Activated CD4-positive, alpha-beta T cell treated with anti-CD3 and anti-CD28 coated beads, Interleukin-2, amount 50 U/mL, for 4 hours (primary cell): ENCODE measurements around the gene BMP10.
"Not testable (repeated sequence)": the region's sequence is repeated elsewhere in the genome, so short reads cannot be mapped to it uniquely, and the experiment has no call there.

ENCODE experiments used
- DNase-seq, 2 experiments: peaks; one replicate each; pipeline ENCODE4 v3.0.0-alpha.2; 2020

BMP10 gene, protein sequence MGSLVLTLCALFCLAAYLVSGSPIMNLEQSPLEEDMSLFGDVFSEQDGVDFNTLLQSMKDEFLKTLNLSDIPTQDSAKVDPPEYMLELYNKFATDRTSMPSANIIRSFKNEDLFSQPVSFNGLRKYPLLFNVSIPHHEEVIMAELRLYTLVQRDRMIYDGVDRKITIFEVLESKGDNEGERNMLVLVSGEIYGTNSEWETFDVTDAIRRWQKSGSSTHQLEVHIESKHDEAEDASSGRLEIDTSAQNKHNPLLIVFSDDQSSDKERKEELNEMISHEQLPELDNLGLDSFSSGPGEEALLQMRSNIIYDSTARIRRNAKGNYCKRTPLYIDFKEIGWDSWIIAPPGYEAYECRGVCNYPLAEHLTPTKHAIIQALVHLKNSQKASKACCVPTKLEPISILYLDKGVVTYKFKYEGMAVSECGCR

GRCh38 chr2:68871159-68871764 is at the start of gene BMP10:
Gene BMP10, minus strand, starts transcription at chr2:68871397. Its CDS starts 39 bp downstream, at chr2:68871358.
- DNase-seq, result no peak

- DNase-seq, result no peak
These were observed 49.4 kb upstream of the BMP10 start for GRCh38 chr2:68920481-68921170.

- no peak for DNase-seq
These were observed 47.3 kb upstream of the BMP10 start for GRCh38 chr2:68918497-68918896.

- DNase-seq, result no peak
These were observed 46.0 kb upstream of the BMP10 start for GRCh38 chr2:68917034-68917718.

GRCh38 chr2:68916226-68916625 is 45.0 kb upstream of the BMP10 start:
- DNase-seq, result no peak

DNA sequence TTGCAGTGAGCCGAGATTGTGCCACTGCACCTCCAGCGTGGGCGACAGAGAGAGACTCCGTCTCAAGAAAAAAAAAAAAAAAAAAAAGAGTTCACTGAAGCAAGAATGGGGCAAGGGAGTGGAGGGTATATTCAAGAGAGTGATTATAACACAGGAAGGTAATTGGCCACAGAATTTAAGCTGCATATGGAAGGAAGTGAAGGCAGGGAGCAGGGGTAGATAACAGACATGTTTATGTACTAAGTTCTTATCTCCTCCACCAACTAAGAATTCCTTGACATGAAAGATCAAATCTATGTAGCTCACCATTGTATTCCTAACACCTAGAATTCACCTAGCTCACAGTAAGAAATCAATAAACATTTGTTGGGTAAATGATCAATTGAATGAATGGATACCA is 44.2 kb upstream of the BMP10 start:
- DNase-seq, result no peak

GRCh38 chr2:68913359-68913758 is 42.2 kb upstream of the BMP10 start:
- DNase-seq, result no peak

- DNase-seq, result peak in 1 of 2 experiments; percentile 10
These were observed 41.5 kb upstream of the BMP10 start for GRCh38 chr2:68912732-68913131.

GRCh38 chr2:68912111-68912510 is 40.9 kb upstream of the BMP10 start:
- no peak for DNase-seq

GRCh38 chr2:68911709-68912108 is 40.5 kb upstream of the BMP10 start:
- DNase-seq, result no peak

GRCh38 chr2:68911246-68911645 is 40.0 kb upstream of the BMP10 start:
- DNase-seq, result no peak

DNA sequence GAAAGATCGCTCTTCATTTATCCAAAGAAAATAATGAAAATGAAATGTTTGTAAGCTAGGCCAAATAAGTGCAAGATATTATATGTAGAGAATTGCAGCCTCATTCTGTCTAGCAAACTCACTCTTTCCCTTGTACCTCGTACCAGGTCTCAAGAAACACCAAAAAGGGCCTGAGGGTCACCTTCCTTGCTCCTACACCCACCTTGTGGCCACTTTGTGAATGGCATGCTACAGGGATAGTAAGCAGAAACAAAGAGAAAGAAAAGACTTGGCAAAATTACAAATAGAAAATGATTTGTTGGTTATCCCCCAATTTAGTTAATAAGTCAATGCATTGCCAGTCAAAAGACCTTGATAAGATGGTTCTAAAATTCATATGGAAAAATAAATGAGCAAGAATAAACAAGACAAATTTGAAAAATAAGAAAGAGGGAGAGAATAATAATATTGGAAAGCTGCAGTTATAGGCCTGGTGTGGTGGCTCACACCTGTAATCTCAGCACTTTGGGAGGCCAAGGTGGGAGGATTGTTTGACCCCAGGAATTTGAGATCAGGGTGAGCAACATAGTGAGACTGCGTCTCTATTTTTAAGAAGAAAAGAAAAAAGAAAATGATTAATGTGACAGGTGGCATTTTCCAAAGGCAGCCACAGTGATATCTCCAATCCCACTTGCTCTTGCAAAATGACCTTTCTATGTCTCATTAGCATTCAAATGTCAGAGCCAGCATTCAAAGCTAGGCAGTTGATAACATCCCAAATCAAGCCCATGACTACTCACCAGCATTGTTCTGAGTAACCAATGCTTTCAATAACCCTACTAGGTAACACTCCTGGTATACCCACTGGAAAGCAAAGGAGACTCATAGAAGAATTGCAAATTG is 38.8 kb upstream of the BMP10 start:
- DNase-seq, result peak; percentile 67 to 70

GRCh38 chr2:68908392-68908970 is 37.3 kb upstream of the BMP10 start:
- DNase-seq, result peak; percentile 84 to 86

DNA sequence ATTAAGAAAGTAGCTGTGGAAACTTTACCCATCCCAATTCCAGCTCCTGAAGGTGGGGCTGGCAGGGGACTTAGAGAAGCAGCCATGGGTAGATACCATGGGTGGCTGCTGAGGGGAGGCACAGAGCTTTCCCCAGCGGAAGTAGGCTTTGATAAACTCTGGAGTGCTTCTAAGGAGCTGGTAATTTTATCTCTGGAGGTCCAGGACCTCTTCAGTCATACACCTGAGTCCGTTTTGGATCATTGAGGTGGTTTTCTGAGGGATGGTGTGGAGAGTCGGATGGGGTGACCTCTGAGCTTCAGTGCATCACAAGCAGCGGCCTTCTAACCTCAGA is 36.7 kb upstream of the BMP10 start:
- DNase-seq, result no peak

DNA sequence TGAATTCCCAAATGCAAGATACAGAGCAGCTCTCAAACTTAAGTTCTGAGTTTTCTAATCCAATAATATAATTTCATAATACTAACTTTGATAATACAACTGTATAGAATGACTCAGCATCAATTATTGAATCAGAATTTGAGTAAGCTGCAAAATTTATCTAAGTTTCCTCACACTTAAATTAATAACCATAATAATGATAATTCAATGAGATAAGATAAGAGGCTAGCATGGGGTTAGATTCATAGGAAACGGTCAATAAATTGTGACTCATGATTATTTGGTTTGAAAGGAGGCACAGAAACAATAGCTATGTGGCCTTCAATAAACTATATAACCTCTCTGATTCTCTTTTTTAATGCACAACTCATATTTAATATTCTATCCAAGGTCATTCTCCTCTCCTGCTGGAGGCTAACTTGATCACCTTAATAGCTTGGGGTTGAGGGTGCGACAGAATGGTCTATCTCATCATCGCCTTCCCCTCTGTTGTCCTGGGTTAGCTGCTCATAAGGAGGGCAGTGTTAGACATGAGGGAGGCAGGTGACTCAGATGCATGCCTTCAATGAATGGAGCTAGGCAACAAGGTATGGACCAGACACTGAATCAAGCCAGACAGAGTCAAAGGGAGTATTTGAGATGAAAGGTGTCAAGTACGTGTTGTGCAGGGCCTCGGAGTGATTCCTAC is 36.2 kb upstream of the BMP10 start:
- no peak for DNase-seq

DNA sequence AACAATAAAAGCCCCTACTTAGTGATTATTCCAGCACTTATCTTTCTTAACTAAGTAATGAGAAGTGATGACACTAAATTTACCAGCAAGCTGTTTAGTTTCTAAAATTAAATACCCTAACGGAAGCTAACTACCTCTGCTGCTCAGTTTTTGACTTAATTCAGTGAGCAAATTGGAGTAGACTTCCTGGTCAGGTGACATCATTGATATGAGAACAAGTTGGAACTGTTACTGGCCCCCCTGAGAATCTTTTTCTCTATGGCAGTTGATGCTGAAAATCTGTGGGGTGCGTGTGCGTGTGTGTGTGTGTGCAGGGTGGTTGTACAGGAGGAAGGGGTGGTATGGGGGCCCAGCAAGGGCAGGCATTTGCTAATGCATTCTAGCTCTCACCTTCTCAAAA is 35.5 kb upstream of the BMP10 start:
- DNase-seq, result no peak

DNA sequence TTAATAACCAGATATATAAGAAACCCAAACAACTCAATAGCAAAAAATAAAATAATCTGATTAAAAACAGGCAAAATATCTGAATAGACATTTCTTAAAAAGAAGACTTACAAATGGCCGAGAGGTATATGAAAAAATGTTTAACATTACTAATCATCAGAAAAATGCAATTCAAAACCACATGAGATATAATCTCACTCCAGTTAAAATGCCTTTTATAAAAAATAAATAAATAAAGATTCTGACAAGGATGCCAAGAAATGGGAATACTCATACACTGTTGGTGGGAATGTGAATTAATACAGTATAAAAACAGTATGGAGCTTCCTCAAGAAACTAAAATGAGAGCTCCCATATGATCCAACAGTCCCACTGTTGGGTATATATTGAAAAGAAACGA is 33.9 kb upstream of the BMP10 start:
- no peak for DNase-seq

DNA sequence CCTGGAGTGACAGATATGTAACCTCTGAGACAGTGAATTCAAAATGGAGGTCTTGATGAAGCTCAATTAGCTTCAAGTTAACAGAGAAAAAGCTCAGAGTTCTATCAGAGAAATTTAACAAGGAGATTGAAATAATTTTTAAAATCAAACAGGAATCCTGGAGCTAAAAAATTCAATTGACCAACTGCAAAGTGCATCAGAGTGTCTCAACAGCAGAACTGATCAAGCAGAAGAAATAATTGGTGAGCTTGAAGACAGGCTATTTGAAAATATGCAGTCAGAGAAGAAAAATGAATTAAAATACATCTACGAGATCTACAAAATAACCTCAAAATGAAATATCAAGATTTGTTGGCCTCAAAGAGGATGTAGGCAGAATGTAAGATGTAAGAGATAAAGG is 30.4 kb upstream of the BMP10 start:
- no peak for DNase-seq

DNA sequence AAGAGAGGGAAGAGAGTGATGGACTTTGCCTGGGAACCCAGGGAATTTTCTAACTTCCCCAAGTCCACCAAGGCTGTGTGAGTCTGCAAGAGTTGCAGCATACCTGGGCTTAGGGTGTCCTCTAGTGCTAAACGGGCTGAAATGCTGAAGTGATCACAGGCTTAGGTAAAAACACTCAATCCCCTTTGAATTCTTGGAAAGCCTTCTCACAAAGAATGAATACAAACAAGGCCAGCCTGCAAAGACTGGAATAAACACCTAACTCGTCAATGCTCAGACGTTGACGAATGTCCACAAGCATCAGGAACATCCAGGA is 30.0 kb upstream of the BMP10 start:
- no peak for DNase-seq

GRCh38 chr2:68900496-68901198 is 29.4 kb upstream of the BMP10 start:
- no peak for DNase-seq

DNA sequence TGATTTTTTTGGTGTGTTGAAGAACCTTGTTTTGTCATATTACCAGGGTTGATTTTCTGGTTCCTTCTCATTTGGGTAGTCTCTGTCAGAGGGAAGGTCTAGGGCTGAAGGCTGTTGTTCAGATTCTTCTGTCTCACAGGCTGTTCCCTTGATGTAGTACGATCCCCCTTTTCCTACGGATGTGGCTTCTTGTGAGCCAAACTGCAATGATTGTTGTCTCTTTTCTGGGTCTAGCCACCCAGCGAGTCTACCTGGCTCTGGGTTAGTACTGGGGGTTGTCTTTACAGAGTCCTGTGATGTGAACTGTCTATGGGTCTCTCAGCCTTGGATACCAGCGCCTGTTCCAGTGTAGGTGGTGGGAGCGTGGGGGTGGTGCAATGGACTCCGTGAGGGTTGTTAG is 24.8 kb upstream of the BMP10 start:
- not testable (repeated sequence) for DNase-seq
